ENCODE measurements around the gene VWDE. TPM values are rescaled to one million over a fixed set of nuclear protein-coding genes. Genes with fewer than 3 reads are reported as not detected.

Gene VWDE
- total and polyA plus RNA-seq, 10 of the 15 experiments (the other 5 are each of a cell fraction or from before 2014, with no cell fraction given), result 0.74 to 2.1 (median 1.3) TPM

- TF ChIP-seq, protein P1, sequence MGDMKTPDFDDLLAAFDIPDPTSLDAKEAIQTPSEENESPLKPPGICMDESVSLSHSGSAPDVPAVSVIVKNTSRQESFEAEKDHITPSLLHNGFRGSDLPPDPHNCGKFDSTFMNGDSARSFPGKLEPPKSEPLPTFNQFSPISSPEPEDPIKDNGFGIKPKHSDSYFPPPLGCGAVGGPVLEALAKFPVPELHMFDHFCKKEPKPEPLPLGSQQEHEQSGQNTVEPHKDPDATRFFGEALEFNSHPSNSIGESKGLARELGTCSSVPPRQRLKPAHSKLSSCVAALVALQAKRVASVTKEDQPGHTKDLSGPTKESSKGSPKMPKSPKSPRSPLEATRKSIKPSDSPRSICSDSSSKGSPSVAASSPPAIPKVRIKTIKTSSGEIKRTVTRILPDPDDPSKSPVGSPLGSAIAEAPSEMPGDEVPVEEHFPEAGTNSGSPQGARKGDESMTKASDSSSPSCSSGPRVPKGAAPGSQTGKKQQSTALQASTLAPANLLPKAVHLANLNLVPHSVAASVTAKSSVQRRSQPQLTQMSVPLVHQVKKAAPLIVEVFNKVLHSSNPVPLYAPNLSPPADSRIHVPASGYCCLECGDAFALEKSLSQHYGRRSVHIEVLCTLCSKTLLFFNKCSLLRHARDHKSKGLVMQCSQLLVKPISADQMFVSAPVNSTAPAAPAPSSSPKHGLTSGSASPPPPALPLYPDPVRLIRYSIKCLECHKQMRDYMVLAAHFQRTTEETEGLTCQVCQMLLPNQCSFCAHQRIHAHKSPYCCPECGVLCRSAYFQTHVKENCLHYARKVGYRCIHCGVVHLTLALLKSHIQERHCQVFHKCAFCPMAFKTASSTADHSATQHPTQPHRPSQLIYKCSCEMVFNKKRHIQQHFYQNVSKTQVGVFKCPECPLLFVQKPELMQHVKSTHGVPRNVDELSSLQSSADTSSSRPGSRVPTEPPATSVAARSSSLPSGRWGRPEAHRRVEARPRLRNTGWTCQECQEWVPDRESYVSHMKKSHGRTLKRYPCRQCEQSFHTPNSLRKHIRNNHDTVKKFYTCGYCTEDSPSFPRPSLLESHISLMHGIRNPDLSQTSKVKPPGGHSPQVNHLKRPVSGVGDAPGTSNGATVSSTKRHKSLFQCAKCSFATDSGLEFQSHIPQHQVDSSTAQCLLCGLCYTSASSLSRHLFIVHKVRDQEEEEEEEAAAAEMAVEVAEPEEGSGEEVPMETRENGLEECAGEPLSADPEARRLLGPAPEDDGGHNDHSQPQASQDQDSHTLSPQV (IDR thresholded peaks at IDR 0.05), result no peak
- TF ChIP-seq, protein P2, sequence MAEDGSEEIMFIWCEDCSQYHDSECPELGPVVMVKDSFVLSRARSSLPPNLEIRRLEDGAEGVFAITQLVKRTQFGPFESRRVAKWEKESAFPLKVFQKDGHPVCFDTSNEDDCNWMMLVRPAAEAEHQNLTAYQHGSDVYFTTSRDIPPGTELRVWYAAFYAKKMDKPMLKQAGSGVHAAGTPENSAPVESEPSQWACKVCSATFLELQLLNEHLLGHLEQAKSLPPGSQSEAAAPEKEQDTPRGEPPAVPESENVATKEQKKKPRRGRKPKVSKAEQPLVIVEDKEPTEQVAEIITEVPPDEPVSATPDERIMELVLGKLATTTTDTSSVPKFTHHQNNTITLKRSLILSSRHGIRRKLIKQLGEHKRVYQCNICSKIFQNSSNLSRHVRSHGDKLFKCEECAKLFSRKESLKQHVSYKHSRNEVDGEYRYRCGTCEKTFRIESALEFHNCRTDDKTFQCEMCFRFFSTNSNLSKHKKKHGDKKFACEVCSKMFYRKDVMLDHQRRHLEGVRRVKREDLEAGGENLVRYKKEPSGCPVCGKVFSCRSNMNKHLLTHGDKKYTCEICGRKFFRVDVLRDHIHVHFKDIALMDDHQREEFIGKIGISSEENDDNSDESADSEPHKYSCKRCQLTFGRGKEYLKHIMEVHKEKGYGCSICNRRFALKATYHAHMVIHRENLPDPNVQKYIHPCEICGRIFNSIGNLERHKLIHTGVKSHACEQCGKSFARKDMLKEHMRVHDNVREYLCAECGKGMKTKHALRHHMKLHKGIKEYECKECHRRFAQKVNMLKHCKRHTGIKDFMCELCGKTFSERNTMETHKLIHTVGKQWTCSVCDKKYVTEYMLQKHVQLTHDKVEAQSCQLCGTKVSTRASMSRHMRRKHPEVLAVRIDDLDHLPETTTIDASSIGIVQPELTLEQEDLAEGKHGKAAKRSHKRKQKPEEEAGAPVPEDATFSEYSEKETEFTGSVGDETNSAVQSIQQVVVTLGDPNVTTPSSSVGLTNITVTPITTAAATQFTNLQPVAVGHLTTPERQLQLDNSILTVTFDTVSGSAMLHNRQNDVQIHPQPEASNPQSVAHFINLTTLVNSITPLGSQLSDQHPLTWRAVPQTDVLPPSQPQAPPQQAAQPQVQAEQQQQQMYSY (CRISPR knock-in tag; IDR thresholded peaks at IDR 0.05), result no peak
- TF ChIP-seq BACH1 (IDR thresholded peaks at IDR 0.05; ENCODE audit: borderline replicate concordance) (no peak), CREB1 (IDR thresholded peaks at IDR 0.05; ENCODE audit: low read depth) (no peak)
Observed at GRCh38 chr7:12422554-12423320, 19.1 kb upstream of the VWDE start (continued).

Data from GM12878 (cell line).